GM18907 (cell line): ENCODE data around the gene PKNOX2.
A peak's percentile ranks its signal among the peaks of the same experiment; 100 is the strongest.

Source experiments
- ATAC-seq: cut with Tn5 transposase; IDR thresholded peaks from one replicate; pipeline ENCODE4 v1.9.1; 2021; ENCODE audit warnings: mild to moderate bottlenecking, moderate library complexity; ENCODE audit not compliant: unreplicated experiment

Gene PKNOX2

DNA sequence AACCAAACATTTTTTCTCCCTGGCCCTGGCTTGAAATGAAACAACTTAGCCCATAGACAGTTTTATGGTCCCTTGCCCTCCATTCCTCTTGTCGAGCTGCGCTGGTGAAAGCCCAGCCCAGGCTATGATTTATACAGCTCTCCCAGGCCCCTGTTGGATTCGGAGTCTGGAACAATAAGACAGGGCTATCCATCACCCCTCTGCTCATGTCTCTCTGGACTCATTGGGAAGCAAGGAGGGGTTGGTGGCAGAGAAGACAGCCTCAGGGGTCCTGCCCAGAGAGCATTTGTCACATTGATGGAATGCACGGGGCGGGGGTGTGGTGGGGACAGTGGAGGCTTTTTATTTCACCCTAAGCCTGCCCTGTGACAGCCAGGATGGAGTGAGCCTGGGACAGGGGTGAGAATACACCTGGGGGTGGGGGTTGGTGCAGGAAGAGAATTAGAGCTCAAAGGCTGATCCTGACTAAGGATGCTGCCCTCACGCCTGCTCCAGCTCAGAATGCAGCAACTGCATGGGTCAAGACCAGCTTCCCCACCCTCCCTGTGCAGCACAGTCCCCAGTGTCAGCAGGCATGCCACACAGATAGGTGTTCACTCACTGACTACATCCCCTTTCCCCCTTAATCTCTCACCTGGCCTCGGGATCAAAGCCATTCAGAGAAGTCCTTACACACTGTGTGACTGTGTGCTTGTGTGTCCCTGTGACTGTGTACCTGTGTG is 10.0 kb upstream of the PKNOX2 start:
- ATAC-seq = no peak

DNA sequence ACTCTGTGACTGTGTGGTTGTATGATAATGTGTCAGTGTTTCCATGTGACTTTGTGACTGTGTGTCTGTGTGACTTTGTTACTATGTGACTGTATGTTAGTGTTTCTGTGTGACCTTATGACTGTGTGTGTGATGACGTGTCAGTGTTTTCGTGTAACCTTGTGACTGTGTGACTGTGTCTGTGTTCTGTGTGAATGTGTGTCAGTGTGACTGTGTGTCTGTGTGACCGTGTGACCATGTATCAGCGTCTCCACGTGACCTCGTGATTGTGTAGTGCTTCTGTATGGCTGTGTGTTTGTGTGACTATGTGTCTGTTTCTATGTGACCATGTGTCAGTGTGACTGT is 9.5 kb upstream of the PKNOX2 start:
- no peak for ATAC-seq

DNA sequence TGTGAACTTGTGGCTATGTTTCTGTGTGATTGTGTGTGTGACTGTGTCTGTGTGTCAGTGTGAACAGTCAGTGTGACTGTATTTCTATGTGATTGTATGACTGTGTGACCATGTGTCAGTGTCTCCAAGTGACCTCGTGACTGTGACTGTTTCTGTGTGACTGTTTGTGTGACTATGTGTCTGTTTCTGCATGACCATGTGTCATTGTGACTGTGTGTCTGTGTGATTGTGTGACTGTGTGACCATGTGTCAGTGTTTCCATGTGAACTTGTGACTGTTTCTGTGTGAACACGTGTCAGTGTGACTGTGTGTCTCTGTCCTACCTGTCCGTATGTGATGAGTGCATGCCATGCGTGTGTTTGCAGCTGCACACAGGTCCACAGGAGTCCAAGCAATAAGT is 8.8 kb upstream of the PKNOX2 start:
- no peak for ATAC-seq

DNA sequence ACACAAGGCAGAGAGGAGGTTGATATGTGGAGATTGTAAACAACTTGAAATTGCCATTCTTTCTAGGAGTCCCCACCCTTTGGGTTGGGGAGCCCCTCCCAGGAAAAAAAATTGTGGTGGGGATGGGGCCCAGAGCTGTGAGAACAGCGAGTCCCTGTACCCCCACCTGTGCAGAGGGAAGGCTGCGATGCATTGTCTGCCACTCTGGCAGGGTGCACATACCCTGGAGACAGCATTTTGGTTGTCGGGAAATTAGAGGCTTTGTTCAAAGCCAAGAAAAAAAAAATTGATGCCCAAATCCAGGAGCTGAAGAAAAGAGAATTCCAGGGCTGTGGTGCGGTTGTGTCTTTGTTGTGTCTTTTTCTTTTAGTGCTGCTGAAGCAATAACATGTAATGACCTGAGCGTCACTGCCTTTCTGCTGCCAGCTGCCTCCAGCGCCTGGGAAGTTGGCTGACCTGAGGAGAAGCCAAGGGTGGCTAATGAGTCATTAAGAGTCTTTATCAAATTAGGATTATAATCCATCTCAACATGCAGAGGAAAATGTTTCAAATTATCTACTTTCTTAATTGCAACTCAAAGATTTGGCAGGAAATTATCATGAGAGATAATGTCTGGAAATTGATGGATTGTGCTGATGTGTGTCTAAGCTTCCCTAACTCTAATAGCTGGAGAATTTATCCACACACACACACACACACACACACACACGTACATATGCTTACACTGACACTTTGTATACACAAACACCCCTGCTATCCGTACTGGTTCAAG is 8.0 kb upstream of the PKNOX2 start:
- ATAC-seq = no peak

DNA sequence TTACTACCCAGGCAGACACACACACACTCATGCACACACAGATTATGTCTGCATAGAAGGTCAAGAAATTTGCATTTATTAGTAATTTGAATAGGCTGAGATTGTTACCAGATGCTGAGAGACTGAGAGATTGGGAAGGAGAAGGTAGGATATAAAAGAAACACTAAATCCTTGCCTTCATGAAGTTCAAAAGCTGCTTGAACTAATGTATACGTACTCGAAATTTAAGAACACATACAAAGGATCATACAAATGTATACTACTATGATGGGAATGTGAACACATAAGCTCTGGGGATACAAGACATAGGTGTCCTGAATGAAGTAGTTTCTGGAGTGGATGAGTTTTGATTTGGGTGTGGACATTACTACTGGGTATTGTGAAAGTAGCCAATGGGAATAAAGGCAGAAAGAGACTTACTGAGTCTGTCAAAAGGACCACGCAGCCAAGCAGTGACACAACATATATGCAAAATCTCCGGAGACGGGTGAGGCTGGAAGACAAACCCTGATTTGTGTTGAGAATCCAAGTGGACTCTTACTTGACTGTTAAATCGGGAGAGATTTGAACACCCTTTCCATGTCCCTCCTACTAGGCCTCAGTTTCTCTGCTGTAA is 7.3 kb upstream of the PKNOX2 start:
- ATAC-seq = no peak

DNA sequence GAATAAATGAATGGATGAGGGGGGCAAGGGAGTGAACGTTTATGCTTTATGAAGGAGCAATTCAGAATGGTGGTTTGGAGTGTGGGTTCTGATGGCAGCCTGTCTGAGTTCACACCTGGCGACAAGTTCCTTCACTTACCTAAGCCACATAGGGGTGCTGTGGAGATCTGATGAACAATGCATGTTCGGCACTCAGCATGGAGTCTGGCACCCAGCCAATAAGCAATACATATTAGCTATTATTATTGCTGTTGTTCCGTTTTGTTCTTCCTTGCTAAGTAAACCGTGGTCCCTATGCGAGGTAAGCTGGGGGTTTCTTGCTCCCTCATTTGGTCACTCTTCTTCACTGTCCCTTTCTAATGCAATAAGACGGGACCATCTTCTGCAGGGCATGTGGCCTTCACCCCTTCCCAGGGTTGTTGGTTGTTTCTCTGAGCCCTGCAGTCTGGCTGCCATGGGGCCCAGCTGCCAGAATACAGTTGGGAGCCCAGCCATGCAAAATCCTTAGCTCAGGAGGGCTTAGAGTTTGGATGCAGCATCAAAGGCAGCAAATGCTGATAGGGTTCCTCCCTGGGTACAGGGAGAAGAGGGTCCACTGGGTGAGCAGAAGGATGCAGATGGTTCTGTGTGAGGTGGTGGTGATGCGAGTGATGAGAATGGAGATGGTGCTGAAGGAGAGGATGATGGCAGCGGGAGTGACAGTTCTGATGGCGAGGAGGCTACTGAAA is 6.4 kb upstream of the PKNOX2 start:
- no peak for ATAC-seq

DNA sequence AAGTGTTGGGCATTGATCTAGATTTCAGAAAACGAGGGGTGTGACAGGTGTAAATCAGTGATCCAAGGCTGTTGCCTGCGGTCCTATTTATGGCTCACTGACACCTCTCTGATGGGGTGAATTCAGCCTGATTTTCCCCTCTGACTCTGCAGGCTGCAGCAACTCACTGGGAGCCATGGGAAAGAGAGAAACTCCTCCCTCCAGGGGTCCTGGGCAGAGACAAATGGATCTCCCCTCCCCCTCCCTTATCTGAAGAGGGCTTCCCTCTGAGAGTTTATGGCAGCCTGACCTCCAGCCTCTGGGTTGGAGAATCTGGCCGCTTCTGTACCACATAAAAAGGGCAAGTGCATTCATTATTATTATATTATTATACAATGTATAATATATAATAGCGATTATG is 1.8 kb upstream of the PKNOX2 start:
- no peak for ATAC-seq

DNA sequence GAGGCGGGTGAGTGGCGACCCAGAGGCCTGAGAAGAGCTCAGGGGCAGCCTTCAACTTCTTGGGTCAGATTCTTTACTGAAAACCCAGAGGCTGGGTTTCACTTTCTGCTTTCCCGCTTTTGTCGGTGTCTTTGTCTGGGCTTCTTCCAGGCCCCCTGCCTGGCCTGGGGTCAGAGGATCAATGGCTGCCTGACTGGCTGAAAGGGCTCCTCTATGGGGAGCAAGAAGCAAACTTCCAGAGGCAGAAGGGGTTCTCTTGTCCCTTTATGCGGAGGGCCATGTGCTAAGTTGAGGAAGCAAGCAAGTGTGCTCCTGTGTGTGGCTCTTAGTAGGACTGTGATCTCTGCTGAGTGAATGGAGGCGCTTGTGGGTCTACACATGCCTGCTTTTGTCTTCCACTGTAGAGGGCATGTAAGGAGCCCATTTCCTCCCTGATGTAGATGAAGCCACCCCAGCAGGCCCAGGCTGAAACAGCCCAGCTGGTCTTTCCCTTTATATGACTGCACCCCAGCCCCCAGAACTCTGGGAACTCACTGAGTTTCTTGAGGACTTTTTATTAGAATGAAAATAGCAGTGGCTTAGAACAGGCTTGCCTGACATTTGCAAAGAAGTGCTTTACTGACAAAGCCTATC is 1.0 kb upstream of the PKNOX2 start:
- ATAC-seq = no peak

DNA sequence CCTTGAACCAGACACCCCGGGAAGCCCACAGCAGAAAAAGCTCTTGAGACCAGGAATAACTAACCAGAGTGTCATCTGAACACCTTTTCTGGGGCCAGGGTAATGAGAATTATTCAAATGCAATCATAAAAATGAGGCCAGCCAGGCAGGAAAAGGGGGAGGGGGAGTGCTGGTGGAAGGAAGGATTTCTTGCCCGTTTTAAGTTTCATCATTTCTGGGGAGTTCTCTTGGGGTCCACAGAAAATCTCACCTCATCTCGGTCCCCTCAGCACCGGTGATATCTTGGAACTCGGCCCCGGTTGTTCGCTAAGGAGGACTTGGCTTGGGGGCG is 495 bp upstream of the PKNOX2 start:
- ATAC-seq = no peak

DNA sequence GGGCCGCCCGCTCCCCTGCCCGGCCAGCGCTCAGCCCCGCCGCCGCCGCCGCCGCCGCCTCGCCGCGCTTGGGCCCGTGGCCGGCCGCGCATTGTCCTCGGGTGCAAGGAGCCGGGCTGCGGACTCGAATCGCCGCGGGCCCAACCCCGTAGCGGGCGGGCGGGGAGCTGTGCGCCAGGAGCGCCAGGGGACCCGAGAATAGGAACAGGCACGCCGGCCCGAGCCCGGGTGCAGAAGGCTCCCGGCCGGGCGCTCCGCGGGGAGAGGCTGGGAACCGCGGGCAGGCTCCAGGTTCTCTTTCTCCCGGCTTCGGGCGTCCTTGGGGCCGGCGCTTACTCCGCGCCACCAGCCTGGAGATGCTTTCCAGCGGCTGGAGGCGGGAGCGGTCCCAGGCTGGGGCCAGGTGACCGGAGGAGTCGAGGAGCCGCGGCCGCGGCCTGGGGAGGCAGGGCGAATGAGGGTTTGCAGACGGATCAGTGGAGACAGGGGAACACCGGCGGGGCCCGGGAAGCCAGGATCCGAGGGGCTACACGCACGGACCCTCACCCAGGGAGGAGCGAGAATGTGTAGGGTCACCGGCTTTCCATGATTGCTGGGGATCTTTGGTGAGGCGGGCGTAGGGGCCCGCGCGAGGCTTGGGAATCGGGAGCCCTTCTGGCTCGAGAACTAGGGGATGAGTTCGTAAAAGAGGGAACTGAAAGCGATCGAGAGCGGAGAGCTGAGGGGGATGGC is 726 bp downstream of the PKNOX2 start:
- peak; percentile 13 for ATAC-seq

DNA sequence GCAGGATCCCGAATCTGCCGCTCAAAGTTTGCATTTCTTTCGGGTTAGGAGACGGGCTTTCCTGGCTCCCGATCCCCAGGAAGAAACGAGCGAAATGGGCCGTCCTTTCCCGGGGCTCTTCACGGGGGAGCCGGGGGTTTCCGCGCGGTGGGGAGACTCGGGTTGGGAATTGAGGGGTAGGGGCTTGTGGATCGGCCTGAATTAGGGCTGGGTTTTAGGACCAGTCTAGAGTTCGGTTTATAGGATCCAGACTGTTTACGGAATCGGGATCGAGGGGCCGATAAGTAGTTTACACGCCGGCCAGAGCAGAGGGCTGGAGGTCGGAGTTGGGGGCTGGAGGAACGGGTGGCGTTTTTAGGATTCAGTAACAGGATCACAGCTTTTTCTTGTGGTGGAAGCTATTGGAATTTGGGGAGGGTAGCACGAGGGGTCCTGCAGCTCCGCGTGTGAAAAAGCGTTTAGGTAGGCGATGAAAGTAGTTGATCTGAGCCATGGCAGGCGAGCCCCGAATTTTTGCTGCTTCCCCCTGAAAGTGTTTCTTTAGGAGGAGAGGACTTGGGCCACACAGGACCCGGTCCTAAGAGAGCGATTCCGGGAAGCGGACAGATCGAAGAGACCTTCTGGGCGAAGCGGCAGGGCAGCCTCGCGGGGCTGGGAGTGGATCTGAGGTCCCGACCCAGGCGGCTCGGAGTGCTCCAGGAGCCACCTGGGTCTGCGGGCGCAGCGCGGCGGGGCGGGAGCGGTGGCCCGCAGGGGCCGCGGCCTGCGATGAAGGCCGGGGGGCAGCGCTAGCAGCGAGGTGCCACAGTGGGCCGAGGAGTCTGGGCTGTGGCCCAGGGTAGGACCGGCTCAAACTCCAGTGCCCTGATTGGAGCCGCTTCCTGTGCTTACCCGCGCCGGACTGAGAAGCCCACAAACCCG is 1.6 kb downstream of the PKNOX2 start:
- ATAC-seq = no peak

DNA sequence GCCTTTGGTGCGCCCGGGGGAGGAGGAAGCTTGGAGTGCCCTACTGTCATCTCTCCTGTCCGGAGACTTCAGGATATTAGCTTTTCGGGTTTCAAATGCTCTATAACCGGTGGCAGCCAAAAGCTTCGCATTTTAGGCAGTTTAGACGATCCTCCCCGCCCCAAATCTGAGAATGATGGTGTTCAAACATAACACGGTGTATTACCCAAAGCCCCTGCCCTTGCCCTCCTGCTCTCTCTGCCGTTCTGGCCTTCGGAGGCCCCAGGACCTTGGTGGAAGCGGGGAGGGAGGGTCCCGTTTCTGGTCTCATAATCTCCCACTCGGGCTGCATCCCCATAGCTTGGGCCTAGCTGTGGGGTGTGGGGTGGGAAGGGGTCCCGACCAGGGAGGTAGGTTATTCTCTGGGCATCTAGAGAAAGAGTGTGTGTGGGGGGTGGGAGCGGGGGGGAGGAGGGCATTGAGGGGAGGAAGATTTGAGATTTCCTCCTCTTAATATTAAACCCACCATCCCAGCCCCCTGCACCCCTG is 2.3 kb downstream of the PKNOX2 start:
- no peak for ATAC-seq

DNA sequence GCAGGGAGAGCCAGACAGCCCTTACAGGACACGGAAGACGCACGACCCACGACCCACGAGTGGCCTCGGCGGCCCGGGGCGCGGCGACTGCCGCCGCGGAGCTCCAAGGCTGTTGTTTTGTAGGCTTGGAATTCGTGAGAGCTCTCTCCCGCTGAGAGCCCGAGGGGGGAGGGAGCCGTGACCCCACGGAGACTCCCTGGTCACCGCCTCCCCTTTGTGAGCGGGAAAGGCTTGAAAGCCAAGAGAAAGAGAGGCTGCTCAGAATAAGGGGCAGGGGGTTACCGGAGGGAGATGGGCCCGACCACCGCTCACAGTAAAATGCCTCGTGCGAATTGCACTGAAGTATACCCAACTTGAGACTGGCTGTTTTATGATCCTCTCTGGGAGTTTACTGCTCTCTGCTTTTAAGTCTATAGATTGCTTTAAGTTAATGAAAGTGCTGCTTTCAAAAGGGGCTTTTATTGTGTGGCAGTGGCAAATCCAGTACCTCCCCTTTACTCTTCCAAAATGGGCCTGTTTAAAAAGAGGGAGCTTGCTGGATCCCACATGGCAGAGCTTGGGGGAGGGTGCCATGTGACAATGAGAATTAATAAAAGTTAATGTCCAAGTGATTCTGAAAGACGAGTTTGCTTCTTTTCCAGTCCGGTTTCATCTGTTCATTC is 2.9 kb downstream of the PKNOX2 start:
- no peak for ATAC-seq

DNA sequence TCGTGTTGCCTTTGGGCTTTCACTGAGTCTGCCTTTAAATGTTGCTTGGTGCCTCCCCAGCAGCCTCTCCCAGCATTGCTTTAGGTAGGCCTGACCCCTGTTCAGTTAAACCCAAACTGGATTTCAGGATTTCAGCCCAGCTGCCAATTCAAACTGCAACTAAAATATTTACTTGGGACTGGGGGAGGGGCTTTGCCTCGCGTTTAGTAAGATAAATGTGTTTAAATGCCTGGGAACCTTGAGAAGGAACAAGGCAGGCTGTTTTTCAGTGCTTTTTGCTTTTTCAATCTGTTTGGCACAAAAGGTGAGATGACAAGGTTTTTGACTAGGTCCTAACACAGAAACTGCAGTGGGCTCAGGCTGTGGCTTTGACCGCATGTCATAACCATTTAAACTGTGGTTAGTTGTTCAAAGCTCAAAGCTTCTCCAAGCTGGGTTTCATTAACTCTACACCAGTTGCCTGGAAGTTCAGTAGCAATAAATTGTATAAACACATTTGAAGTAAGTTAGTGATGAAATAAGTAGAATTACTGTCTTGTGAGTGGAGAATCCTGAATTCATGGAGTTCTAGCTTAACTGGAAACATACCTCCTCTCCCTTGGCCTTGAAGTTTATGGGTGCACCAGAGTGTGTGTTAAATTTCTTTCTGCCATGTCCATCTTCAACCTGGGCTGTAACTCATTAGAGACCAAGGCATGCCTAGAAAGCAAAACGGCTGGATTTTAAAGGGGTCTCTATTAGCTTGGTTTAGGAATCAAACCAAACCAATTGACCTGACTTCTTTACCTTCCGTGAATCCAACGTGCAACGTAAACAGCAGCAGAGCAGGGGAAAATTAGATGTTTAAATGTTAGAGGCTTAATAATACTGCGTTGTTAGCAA is 3.6 kb downstream of the PKNOX2 start:
- ATAC-seq = no peak

DNA sequence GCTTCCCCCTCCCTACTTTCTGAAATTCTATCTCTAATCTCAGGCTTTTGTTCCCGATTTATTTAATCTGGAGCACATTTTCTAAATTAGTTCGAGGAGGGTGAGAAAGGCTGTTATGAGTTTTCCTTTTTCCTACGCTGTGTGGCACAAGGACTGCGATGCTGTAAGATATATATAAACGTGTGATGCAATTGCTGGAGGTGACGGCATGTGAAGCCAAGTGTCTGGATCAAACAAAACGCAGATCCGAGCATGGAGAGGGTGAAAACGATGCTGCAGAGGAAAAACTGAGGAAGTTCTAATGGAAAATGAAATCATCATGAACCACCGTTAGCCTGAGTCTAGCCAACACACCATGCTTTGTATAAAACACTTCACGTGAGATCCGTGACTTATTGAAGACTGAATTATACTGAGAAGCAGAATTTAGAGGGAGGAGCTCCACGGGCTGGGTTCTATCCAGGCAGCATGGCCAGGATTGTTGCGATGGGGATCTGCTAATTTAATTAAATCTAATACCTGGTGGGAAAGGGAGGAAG is 4.4 kb downstream of the PKNOX2 start:
- ATAC-seq = no peak

DNA sequence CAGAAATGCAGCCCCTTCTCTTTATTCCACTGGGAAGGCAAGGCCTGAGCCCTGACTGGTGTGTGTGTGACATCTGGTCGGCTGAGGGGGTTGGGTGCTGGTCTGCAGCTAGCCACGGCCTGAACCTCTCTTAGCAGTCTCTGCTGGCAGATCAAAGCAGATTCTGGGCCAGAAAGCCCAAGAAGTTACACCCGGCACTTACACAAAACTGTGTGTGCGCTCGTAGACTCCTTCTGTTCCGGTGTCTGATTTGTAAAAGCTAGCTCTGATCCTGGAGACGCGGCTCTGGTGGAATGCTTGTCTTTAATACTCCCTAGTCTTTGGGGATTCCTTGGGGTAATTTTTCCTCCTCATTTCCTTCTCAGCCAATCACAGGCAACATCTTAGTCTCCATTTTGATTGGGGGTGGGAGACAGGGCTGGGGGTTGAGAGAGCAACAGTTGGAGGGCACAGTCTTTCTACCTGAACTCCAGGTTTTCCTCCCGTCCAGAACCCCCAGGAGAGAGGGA is 5.5 kb downstream of the PKNOX2 start:
- ATAC-seq = no peak

DNA sequence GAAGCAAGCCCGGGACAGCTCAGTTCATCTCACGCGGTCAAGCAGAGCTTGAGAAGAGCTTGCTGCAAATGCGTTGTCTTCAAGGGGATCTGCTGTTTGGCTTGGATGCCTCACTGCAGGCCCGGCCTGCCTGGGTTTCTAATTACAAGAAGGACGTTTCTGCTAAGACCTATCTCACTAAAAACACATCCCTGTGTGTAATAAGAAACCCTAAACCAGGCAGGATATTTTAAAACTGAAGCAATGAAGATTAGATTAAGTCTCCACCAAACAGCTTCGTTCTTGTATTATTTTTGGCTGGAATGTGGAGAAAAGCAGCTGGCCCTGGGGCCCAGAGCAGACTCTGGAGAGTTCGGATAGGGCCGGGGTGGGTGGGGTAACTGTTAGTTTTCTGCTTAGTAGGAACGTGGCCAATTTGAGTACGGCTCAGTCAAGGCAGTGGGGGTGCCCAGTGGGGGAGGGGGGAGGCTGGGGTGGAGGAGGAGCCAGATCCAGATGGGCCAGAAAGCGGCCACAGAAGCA is 6.0 kb downstream of the PKNOX2 start:
- no peak for ATAC-seq
